OCI-LY7 (cell line): ENCODE data around the gene APOC4.

Experiments
- CTCF ChIP-seq: fragments of 200-600 bp; sonication (generic); conservative IDR thresholded peaks from 2 replicates; pipeline ENCODE4 v1.5.1; 2014; ENCODE audit warnings: mild to moderate bottlenecking, antibody characterized with exemption, low read length, moderate library complexity, mixed read lengths
- EZH2phosphoT487 ChIP-seq: fragments of 200-600 bp; sonication (generic); IDR thresholded peaks from 2 replicates; pipeline ENCODE4 v1.6.1; 2018; ENCODE audit warnings: low read depth, borderline replicate concordance, mild to moderate bottlenecking, mixed run types, antibody characterized with exemption, low read length, moderate library complexity, mixed read lengths

GRCh38 chr19:44949550-44949949 is 7.5 kb downstream of the APOC4 start:
- TF ChIP-seq CTCF = no peak
- TF ChIP-seq EZH2phosphoT487 = no peak
